Endodermal cell (in vitro differentiated cells): ENCODE results near the gene FER. TPM values are rescaled to one million over a fixed set of nuclear protein-coding genes. Genes with fewer than 3 reads are reported as not detected.

ENCODE experiments used
- DNase-seq: peaks from one replicate; pipeline ENCODE4 v3.0.0-alpha.2; 2017
- H3K27ac ChIP-seq: 2 replicates; pipeline ENCODE4 v1.5.1; 2013; ENCODE audit warnings: mild to moderate bottlenecking, low read depth, low read length, moderate library complexity
- H3K27me3 ChIP-seq: 2 replicates; pipeline ENCODE4 v1.6.1; 2013; ENCODE audit warnings: mild to moderate bottlenecking, low read length, moderate library complexity; ENCODE audit not compliant: insufficient read depth, control insufficient read depth, poor library complexity, severe bottlenecking
- H3K36me3 ChIP-seq: 2 replicates; pipeline ENCODE4 v1.7.0; 2013; ENCODE audit warnings: mild to moderate bottlenecking, low read length, moderate library complexity; ENCODE audit not compliant: control insufficient read depth, insufficient read depth
- H3K4me1 ChIP-seq: one replicate; pipeline ENCODE4 v1.7.0; 2013; ENCODE audit warnings: low read length; ENCODE audit not compliant: control insufficient read depth, insufficient read depth
- H3K4me3 ChIP-seq: 2 replicates; pipeline ENCODE4 v1.5.1; 2013; ENCODE audit warnings: mild to moderate bottlenecking, low read length, moderate library complexity
- H3K9ac ChIP-seq: 2 replicates; pipeline ENCODE4 v1.6.1; 2013; ENCODE audit warnings: mild to moderate bottlenecking, low read length, moderate library complexity; ENCODE audit not compliant: poor library complexity, severe bottlenecking; ENCODE audit errors: extremely low read depth
- H3K9me3 ChIP-seq: 2 replicates; pipeline ENCODE4 v1.6.1; 2013; ENCODE audit warnings: mild to moderate bottlenecking, low read length, moderate library complexity; ENCODE audit not compliant: control insufficient read depth
- H3K27ac Mint-ChIP-seq: 2 replicates; pipeline ENCODE4 v1.8.0; 2020; ENCODE audit warnings: mixed read lengths
- H3K27me3 Mint-ChIP-seq: 2 replicates; pipeline ENCODE4 v1.8.0; 2021; ENCODE audit warnings: mild to moderate bottlenecking, mixed read lengths; ENCODE audit not compliant: insufficient read depth
- H3K36me3 Mint-ChIP-seq: 2 replicates; pipeline ENCODE4 v1.8.0; 2020; ENCODE audit warnings: low read depth, mixed read lengths
- H3K4me1 Mint-ChIP-seq: 2 replicates; pipeline ENCODE4 v1.8.0; 2020; ENCODE audit warnings: mixed read lengths
- H3K4me3 Mint-ChIP-seq: 2 replicates; pipeline ENCODE4 v1.8.0; 2020; ENCODE audit warnings: mild to moderate bottlenecking, moderate library complexity, mixed read lengths
- H3K9me3 Mint-ChIP-seq: 2 replicates; pipeline ENCODE4 v1.8.0; 2020; ENCODE audit warnings: mild to moderate bottlenecking, mixed read lengths
- CTCF ChIP-seq: fragments of 200-600 bp; sonication (generic); conservative IDR thresholded peaks from 2 replicates; pipeline ENCODE4 v1.5.0; 2021; ENCODE audit warnings: antibody characterized with exemption, mild to moderate bottlenecking
- WGBS, 2 experiments: methylation state at CpG; one replicate each; pipeline versions ENCODE4 v1.1.5 to v1.1.7; 2013; ENCODE audit warnings: missing lambda C conversion rate in 2 of 2, mixed read lengths in 1 of 2; ENCODE audit not compliant: insufficient coverage in 1 of 2, insufficient read length in 1 of 2; 5-methylcytosine and 5-hydroxymethylcytosine counted together
- total RNA-seq, 2 donors: library from RNA; stranded (reverse); fragmentation: NEBNext Ultra II Directional in 1 of 2; extraction: Animal tissue kit (Norgen Biotek cat#: 25700) in 1 of 2; gene quantifications; 2 replicates in 1 of 2; 3 replicates in 1 of 2; pipeline ENCODE4 v1.2.1, GENCODE V29; 2021

FER gene
- total RNA-seq, 2 donors from 2014 or later = 24.5 to 26.8 TPM

DNA sequence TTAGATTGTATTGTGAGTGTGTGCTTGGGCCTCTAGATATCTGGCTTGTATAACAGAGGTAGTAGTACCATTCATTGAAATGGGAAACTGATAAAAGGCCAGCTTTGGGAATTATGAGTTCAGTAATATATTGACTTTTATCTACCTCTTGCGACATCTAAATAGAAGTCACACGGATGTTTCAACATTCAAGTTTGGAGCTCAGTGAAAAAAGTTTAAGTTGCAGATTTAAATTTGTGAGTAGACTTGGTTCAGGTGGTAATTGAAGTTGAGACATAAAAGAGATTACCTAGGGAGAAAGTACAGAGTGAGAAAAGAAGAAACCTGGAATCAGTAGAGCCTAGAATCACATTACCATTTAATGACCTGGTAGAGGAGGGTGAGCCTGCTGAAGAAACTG lies 189.5 kb downstream of the FER start:
- H3K27ac ChIP-seq = no peak overlapping the region
- no peak overlapping the region for H3K4me3 ChIP-seq
- Mint-ChIP-seq H3K36me3 (peaks cover 9% of the 10 kb centered on the region), H3K4me3 (no peak overlapping the region), H3K4me1 (peaks cover 10% of the 10 kb centered on the region), H3K27me3 (no peaks in the 10 kb centered on the region), H3K27ac (no peak overlapping the region), H3K9me3 (peaks cover 14% of the 10 kb centered on the region)
- no peaks in the 10 kb centered on the region for H3K36me3 ChIP-seq
- H3K4me1 ChIP-seq = no peaks in the 10 kb centered on the region
- no peak overlapping the region for H3K9ac ChIP-seq
- H3K9me3 ChIP-seq = no peaks in the 10 kb centered on the region
- 95 to 100% methylated on average over 2 of the region's 2 CpGs for WGBS, 2 experiments
- no peak for DNase-seq
- no peaks in the 10 kb centered on the region for H3K27me3 ChIP-seq
- no peak for TF ChIP-seq CTCF

- WGBS, 2 experiments = 92 to 100% methylated on average over 1 to 4 of the region's 4 CpGs
- no peaks in the 10 kb centered on the region for H3K27me3 Mint-ChIP-seq
- no peaks in the 10 kb centered on the region for H3K4me1 ChIP-seq
- H3K27ac ChIP-seq = no peak overlapping the region
- no peaks in the 10 kb centered on the region for H3K36me3 Mint-ChIP-seq
- H3K9me3 Mint-ChIP-seq = no peaks in the 10 kb centered on the region
- no peaks in the 10 kb centered on the region for H3K9me3 ChIP-seq
- H3K4me3 Mint-ChIP-seq = no peak overlapping the region
- no peak overlapping the region for H3K4me3 ChIP-seq
- no peaks in the 10 kb centered on the region for H3K4me1 Mint-ChIP-seq
- no peaks in the 10 kb centered on the region for H3K36me3 ChIP-seq
- H3K27ac Mint-ChIP-seq = no peak overlapping the region
- TF ChIP-seq CTCF = no peak
- no peak overlapping the region for H3K9ac ChIP-seq
- H3K27me3 ChIP-seq = no peaks in the 10 kb centered on the region
- no peak for DNase-seq
Observed at GRCh38 chr5:108940506-108940905, 192.8 kb downstream of the FER start.

DNA sequence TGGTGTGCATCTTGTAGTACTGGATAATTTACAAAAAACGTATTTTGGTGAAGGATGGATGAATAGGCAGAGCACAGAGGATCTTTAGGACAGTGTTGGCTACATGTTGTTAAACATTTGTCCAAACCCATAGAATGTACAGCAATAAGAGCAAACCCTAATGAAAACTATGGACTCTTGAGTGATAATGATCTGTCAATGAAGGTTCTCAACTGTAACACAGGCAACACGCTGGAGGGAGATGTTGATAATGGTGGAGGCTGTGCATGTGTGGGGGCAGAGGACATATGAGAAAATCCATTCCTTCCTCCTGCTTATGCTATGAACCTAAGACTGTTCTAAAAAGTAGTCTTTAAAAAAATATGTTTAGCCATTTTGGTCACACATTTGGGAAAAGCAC lies 194.0 kb downstream of the FER start:
- Histone ChIP-seq H3K36me3 (no peaks in the 10 kb centered on the region), H3K27me3 (no peaks in the 10 kb centered on the region), H3K4me1 (no peaks in the 10 kb centered on the region), H3K27ac (no peak overlapping the region), H3K4me3 (no peak overlapping the region), H3K9me3 (no peaks in the 10 kb centered on the region), H3K9ac (no peak overlapping the region)
- no peaks in the 10 kb centered on the region for H3K9me3 Mint-ChIP-seq
- no peak for TF ChIP-seq CTCF
- H3K4me1 Mint-ChIP-seq = no peaks in the 10 kb centered on the region
- no peak for DNase-seq
- WGBS, 2 experiments = 97 to 100% methylated on average over 1 to 2 of the region's 2 CpGs
- H3K36me3 Mint-ChIP-seq = no peaks in the 10 kb centered on the region
- no peak overlapping the region for H3K4me3 Mint-ChIP-seq
- H3K27ac Mint-ChIP-seq = no peak overlapping the region
- H3K27me3 Mint-ChIP-seq = no peaks in the 10 kb centered on the region
